ENCODE results near the gene PTGFR. TPM values are rescaled to one million over a fixed set of nuclear protein-coding genes. Genes with fewer than 3 reads are reported as not detected.

Gene PTGFR
- total and polyA plus RNA-seq, 4 donors, result 0.05 to 0.67 (median 0.40) TPM

- Histone ChIP-seq H3K4me1 (ENCODE audit: control insufficient read depth in 4 of 4, insufficient read depth in 4 of 4, low read length in 3 of 4) (no peaks in the 10 kb centered on the region), H3K27ac (ENCODE audit: low read depth in 1 of 2, low read length in 2 of 2) (no peak overlapping the region), H3K9me3 (ENCODE audit: control insufficient read depth in 4 of 4, low read length in 3 of 4) (peaks cover 3 to 9% (median 5%) of the 10 kb centered on the region in 4 donors), H3K9ac (ENCODE audit: low read depth in 1 of 2, low read length in 2 of 2) (no peak overlapping the region), H3K4me3 (ENCODE audit: low read depth in 1 of 3, low read length in 3 of 3) (no peak overlapping the region), H3K36me3 (ENCODE audit: control insufficient read depth in 4 of 4, insufficient read depth in 3 of 4, low read depth in 1 of 4, low read length in 3 of 4) (no peaks in the 10 kb centered on the region), H3K27me3 (ENCODE audit: control insufficient read depth in 4 of 4, insufficient read depth in 4 of 4, low read length in 3 of 4) (no peaks in the 10 kb centered on the region)
- no peak for TF ChIP-seq HNF4A (conservative IDR thresholded peaks at IDR 0.05)
- WGBS, result 88% methylated on average over 3 of the region's 3 CpGs
- no peak for DNase-seq (ENCODE audit: low spot score)
Observed at GRCh38 chr1:78511334-78511733, 20.6 kb downstream of the PTGFR start.

GRCh38 chr1:78516716-78517115 lies 25.9 kb downstream of the PTGFR start:
- Histone ChIP-seq H3K27me3 (ENCODE audit: control insufficient read depth in 4 of 4, insufficient read depth in 4 of 4, low read length in 3 of 4) (no peaks in the 10 kb centered on the region), H3K9ac (ENCODE audit: low read depth in 1 of 2, low read length in 2 of 2) (no peak overlapping the region), H3K4me3 (ENCODE audit: low read depth in 1 of 3, low read length in 3 of 3) (no peak overlapping the region), H3K36me3 (ENCODE audit: control insufficient read depth in 4 of 4, insufficient read depth in 3 of 4, low read depth in 1 of 4, low read length in 3 of 4) (no peaks in the 10 kb centered on the region), H3K9me3 (ENCODE audit: control insufficient read depth in 4 of 4, low read length in 3 of 4) (peaks cover 0 to 3% (median 0%) of the 10 kb centered on the region in 4 donors), H3K27ac (ENCODE audit: low read depth in 1 of 2, low read length in 2 of 2) (no peak overlapping the region), H3K4me1 (ENCODE audit: control insufficient read depth in 4 of 4, insufficient read depth in 4 of 4, low read length in 3 of 4) (no peaks in the 10 kb centered on the region)
- DNase-seq (ENCODE audit: low spot score), result no peak
- TF ChIP-seq SP1 (IDR thresholded peaks at IDR 0.05) (no peak), HNF4A (conservative IDR thresholded peaks at IDR 0.05) (no peak), HNF4G (IDR thresholded peaks at IDR 0.05) (no peak), GABPA (IDR thresholded peaks at IDR 0.05 in 1 of 2, conservative IDR thresholded peaks at IDR 0.05 in 1 of 2) (no peak), ZBTB33 (IDR thresholded peaks at IDR 0.05) (no peak), REST (IDR thresholded peaks at IDR 0.05) (no peak), CTCF (IDR thresholded peaks at IDR 0.05; ENCODE audit: low read depth, low read length, missing input control) (no peak)
- 57% methylated on average over 2 of the region's 2 CpGs for WGBS

GRCh38 chr1:78519446-78519845 lies 28.7 kb downstream of the PTGFR start:
- WGBS, result 94% methylated on average over 4 of the region's 4 CpGs
- no peaks in the 10 kb centered on the region for H3K27me3 ChIP-seq (ENCODE audit: control insufficient read depth in 4 of 4, insufficient read depth in 4 of 4, low read length in 3 of 4)
- no peaks in the 10 kb centered on the region for H3K4me1 ChIP-seq (ENCODE audit: control insufficient read depth in 4 of 4, insufficient read depth in 4 of 4, low read length in 3 of 4)
- no peaks in the 10 kb centered on the region for H3K9me3 ChIP-seq (ENCODE audit: control insufficient read depth in 4 of 4, low read length in 3 of 4)
- no peak for DNase-seq (ENCODE audit: low spot score)
- no peak overlapping the region for H3K27ac ChIP-seq (ENCODE audit: low read depth in 1 of 2, low read length in 2 of 2)
- H3K4me3 ChIP-seq (ENCODE audit: low read depth in 1 of 3, low read length in 3 of 3), result no peak overlapping the region
- no peaks in the 10 kb centered on the region for H3K36me3 ChIP-seq (ENCODE audit: control insufficient read depth in 4 of 4, insufficient read depth in 3 of 4, low read depth in 1 of 4, low read length in 3 of 4)
- no peak overlapping the region for H3K9ac ChIP-seq (ENCODE audit: low read depth in 1 of 2, low read length in 2 of 2)
- TF ChIP-seq MAX (IDR thresholded peaks at IDR 0.05) (no peak), YY1 (IDR thresholded peaks at IDR 0.05) (no peak), SP1 (IDR thresholded peaks at IDR 0.05) (no peak), EGR1 (IDR thresholded peaks at IDR 0.05; ENCODE audit: low read depth in 2 of 2) (no peak), ZBTB33 (IDR thresholded peaks at IDR 0.05) (no peak), REST (IDR thresholded peaks at IDR 0.05) (no peak), ATF3 (IDR thresholded peaks at IDR 0.05) (no peak), RXRA (IDR thresholded peaks at IDR 0.05) (no peak), RAD21 (IDR thresholded peaks at IDR 0.05) (no peak)
